RCC 7860 (cell line): ENCODE results near the gene IRF3.

Experiments used
- DNase-seq: peaks from one replicate; pipeline ENCODE4 v3.0.0-alpha.2; 2015; ENCODE audit warnings: low spot score
- FAIRE-seq: peaks from 2 replicates; lab custom pipeline; 2012; peaks lifted over from hg19 to GRCh38; lab: Jason Lieb, UNC

The IRF3 gene

DNA sequence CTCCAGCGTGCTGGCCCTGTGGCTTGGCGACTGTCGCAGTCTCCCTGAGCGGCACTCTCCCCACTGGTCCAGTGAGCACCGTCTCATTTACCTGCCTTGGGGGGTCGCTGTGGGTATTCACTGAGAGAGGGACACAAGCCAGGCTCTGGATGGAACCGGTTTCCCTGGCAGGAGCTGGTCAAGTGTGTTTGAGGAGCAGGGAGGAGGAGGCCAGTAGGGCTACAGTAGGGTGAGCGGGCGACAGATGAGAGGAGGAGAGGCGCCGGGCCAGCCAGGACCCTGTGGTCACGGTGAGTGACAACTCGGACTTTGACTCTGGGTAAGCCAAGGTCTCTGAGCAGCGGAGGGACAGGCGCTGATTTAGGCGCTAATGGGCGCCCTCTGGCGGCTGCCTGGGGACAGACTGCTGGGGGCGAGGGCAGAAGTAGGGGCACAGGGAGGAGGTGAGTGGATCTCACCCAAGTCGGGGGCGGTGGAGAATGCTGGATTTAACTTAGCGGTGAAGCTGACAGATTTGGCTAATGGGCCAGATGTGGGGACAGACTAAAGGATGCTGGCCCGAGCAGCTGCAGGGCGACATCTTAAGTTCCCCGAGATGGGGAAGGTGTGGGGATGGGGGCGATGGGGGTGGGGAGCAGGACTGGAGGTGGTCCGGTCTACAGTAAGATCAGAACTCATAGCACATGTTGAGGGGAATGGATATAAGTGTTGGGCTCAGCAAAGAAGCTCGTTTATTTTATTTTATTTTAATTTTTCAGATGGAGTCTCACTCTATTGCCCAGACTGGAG is 6.7 kb upstream of the IRF3 start:
- no peak for FAIRE-seq
- peak; percentile 54 for DNase-seq

GRCh38 chr19:49669516-49669915 is 3.9 kb upstream of the IRF3 start:
- DNase-seq (no peak), FAIRE-seq (no peak)

DNA sequence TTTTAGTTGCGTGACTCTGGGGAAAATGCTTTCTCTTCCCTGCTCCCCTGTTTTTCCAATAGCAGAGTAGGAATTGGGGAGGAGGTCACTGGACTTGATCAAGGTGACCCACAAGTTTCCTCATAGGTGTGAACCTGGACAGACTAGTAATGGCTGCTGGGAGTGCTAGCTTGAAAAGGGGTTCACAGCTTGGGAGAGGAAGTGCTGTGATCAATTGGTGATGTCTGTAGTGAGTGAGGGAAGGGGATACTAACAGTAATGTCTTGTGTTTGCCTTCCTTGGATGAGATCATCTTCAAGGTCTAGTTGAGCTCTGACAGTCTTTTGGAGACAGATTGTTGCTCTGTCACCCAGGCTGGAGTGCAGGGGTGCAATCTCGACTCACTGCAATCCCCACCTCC is 1.8 kb upstream of the IRF3 start:
- no peak for FAIRE-seq
- no peak for DNase-seq

- FAIRE-seq = no peak
Observed at GRCh38 chr19:49666120-49666444, 425 bp upstream of the IRF3 start.

GRCh38 chr19:49665036-49665350 is 664 bp downstream of the IRF3 start:
- no peak for FAIRE-seq
- no peak for DNase-seq

More at GRCh38 chr19:49666120-49666444, 425 bp upstream of the IRF3 start:
- no peak for DNase-seq

GRCh38 chr19:49664171-49665035 is 1.3 kb downstream of the IRF3 start:
- FAIRE-seq = no peak

DNA sequence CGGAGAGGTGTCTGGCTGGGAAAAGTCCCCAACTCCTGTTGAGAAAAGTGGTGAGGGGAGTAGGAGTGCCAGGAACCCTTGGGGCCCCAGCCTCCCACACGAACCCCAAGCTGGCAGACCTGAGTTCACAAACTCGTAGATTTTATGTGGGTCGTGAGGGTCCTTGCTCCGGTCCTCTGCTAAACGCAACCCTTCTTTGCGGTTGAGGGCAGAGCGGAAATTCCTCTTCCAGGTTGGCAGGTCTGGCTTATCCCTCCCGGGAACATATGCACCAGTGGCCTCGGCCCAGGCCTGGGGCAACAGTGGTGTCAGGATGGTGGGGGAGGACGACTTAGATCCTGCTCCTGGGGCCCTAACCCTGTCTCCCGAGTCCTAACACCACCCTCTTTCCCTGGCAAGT is 2.4 kb downstream of the IRF3 start:
- FAIRE-seq (no peak), DNase-seq (no peak)

More at GRCh38 chr19:49664171-49665035, 1.3 kb downstream of the IRF3 start:
- peak; percentile 75 for DNase-seq

DNA sequence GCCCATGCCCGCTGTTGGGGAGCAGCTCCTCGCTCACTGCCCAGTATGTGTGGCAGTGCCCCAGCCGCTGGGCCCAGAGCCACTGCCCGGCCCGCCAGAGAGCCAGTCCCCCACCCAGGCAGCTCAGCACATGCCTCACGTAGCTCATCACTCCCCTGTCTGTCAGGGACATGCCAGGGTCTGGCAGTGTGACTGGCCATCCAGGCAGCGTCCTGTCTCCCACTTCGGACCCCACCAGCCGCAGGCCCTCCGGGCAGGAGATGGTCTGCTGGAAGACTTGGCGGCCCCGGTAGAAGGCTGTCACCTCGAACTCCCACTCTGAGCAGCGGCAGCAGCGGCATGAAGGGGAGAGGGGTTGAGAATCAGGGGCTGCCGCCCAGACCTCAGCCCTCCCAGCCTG is 3.6 kb downstream of the IRF3 start:
- FAIRE-seq = no peak
- no peak for DNase-seq

DNA sequence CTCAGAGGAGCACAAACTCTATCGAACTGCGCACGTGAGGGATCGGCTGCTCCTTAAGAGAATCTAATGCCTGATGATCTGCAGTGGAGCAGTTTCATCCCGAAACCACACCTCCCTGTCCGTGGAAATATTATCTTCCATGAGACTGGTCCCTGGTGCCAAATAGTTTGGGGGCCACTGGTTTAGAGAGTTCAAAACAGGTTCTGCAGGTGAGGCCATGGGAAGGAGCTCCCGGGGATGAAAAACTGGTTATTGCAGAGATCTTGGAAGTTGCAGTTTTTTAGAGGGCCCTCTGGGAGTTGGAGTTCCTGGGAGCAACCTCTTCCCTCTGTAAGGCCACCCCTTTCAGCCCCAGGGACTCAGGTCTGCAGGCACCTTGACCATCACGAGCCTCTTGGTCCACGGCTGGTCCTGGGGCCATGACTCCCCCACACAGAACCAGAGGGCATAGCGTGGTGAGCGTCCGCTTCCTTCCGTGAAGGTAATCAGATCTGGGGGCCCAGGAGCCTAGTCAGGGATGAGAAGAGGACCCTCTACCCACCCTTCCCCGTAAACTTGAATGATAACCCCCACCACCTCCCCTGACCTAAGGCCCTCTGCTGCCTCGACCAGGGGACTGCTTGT is 5.2 kb downstream of the IRF3 start:
- FAIRE-seq (no peak), DNase-seq (no peak)

DNA sequence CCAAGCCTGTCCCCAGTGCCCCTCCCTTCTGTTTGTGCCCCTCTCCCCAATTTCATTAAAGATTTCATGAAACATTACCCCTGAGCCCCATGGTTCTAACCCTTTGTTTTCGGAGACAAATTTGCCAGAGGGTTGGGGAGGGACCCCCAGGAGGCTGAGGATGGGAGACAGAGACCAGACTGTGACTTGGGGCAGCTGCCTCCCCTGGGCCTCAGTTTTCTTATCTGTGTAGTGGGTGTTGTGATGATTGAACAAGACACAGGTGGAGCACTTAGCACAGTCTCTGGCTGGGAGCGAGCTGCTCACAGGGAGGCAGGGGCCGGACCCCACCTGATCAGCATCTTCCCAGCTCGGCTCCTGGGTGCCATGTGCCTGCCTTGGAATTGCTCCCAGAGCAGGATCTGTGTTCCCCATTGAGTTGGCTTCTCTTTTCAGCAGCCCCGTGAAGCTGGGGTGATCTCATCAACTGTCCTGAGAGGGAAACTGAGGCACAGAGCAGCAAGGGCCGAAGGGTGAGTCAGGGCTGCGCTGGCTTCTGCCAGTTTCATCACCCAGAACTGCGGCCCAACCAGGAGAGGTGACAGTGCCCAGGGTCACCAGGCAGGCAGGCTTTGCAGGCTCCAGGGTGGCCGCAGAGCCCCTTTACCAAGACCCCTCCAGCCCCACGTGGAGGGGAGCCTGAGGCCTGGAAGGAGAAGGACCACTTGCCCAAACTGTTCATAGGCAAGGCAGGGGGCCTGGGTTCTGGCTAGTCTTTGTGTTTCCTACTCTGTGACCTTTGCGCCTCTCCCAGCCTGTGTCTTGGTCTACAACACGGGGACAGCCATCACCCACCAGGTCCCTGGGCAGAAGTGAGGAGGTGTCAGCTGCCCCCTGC is 6.9 kb downstream of the IRF3 start:
- no peak for FAIRE-seq
- no peak for DNase-seq

DNA sequence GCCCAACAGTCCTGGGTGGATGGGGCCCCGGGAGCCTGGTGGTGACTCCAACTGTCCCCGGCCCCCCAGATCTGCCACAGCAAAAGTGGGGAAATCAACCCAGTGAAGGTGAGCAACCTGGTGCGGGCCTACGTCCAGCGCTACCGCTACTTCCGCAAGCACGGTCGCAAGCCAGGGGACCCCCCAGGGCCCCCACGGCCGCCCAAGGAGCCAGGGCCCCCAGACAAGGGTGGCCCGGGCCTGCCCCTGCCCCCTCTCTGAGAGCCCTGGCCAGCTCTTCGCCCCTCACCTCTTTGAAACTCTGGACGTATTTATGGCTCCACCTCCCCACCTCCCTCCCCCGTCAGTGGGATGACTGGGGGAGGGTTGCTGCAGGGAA is 7.5 kb downstream of the IRF3 start:
- no peak for FAIRE-seq
- no peak for DNase-seq

- DNase-seq = no peak
- FAIRE-seq = no peak
Observed at GRCh38 chr19:49657493-49658138, 8.0 kb downstream of the IRF3 start.

- no peak for FAIRE-seq
- DNase-seq = no peak
Observed at GRCh38 chr19:49656456-49657109, 9.1 kb downstream of the IRF3 start.

DNA sequence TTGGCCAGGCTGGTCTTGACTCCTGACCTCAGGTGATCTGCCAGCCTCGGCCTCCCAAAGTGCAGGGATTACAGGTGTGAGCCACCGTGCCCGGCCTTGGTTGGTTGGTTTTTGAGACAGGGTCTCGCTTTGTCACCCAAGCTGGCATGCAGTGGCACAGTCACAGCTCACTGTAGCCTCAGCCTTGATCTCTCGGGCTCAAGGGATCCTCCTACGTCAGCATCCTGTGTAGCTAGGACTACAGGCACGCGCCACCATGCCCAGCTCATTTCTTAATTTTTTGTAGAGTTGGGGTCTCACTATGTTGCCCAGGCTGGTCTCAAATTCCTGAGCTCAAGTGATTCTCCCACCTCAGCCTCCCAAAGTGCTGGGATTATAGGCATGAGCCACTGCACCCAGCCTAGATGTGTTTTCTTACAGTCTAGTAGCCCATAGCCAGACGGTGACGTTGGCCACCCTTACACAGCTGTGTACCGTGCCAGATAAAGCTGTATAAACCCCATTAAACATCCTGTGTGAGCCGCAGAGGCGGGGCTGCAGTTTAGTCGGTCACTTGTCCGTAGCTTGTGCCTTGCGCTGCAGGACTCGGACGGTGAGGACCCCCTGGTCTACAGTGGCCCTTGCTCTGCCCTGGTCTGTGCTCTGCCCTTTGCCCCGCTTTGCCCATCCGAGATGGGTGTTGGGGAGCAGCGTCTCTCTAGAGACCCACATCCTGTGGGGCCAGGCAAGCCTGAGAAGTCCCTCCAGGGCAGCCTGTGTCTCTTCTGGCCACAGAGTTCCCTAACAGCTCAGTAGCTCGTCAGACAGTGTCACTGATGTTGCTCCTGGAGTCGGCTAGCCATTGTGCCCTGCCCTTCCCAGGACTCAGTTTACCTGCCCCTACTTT is 9.8 kb downstream of the IRF3 start:
- FAIRE-seq (no peak), DNase-seq (no peak)

- FAIRE-seq (no peak), DNase-seq (no peak)
Observed at GRCh38 chr19:49654581-49654980, 11.1 kb downstream of the IRF3 start.

DNA sequence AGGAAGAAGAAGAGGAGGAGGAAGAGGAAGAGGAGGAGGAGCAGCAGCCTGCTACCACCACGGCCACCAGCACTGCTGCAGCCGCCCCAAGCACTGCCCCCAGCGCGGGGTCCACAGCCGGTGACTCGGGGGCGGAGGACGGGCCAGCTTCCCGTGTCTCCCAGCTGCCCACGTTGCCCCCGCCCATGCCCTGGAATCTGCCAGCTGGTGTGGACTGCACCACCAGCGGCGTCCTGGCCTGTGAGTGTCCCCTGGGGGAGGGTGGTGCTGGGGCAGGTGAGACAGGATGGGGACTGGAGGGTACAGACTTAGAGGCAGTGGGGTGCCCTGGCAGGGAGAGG is 12.2 kb downstream of the IRF3 start:
- FAIRE-seq = no peak
- DNase-seq = no peak

- no peak for DNase-seq
- no peak for FAIRE-seq
Observed at GRCh38 chr19:49652551-49653465, 12.8 kb downstream of the IRF3 start.
